Posterior cingulate gyrus (tissue), 11 donors: ENCODE measurements around the gene ARHGAP20.

Experiments
- DNase-seq, 10 donors: peaks; one replicate each; pipeline versions ENCODE4 v3.0.0 to v3.0.0-alpha.2; 2020 to 2021; ENCODE audit warnings: mixed read lengths in 3 of 10
- intact Hi-C: fragments of 100-400 bp; cut with DNase I; formaldehyde crosslinking; loops from one replicate; pipeline ENCODE4 v1.15.1; 2023

ARHGAP20 gene

DNA sequence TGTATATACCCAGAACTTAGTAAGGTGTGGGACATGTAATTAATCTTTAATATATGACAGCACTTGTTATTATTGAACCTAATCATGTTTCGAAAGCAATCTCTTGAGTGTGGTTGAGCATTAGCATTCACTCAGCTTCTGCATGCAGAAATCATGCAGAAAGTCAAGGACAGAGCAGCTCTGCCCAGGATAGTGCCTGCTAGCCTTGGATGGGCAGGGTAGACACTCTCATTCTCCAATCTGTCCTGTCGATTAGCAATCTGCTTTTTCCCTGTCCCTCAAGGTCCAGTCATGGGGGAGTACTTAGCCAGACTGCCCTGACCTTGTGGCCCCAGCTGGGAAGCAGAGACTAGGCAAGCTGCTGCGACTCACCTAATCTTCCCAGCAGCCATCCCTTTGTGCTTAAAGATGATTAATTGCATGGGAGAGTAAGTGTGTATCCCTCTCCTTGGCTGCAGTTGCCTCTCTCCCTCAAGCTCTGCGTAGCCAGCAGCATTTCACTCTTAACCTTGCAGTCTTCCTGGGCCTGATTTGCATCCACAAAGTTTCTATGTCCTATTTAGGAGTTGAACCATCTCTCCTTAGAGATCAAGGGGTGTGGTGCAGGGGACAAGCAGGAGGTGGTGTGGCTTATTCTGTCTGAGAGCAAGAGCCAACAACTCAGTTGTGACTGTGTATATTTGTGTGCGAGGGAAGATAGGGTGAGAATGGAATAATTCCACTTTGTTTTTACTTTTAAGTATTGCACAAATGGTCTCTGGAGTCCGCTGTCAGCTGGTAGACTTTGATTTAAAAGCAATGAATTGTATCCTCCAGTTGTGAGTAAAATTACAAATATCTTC lies 181.1 kb downstream of the ARHGAP20 start:
- intact Hi-C loops: no loop called here
- DNase-seq: no peak

DNA sequence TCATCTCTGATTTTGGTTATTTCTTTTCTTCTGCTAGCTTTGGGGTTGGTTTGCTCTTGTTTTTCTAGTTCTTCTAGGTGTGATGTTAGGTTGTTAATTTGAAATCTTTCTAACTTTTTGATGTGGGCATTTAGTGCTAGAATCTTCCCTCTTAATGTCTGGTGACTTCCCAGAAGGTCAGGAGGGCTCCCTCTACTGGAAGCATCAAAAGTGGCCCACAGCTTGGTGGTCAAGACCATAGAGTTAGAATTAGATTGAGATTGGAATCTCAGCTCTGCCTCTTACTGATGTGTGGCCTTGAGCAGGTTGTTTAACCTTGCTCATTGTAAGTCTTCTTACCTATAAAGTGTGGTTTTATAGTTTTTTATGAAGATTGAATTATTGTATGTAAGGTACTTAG lies 183.2 kb downstream of the ARHGAP20 start:
- intact Hi-C loops: no loop called here
- no peak for DNase-seq

DNA sequence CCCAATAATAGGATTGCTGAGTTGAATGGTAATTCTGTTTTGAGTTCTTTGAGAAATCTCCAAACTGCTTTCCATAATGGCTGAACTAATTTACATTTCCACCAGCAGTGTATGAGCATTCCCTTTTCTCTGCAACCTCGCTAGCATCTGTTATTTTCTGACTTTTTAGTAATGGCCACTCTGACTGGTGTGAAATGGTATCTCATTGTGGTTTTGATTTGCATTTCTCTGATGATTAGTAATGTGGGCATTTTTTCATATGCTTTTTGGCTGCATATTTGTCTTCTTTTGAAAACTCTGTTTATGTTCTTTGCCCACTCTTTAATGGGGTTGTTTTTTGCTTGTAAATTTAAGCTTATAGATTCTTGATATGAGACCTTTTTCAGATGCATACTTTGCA lies 185.1 kb downstream of the ARHGAP20 start:
- intact Hi-C loops: no loop called here
- DNase-seq: no peak
